K562 (cell line): ENCODE data around the gene RASSF3. TPM values are rescaled to one million over a fixed set of nuclear protein-coding genes. Genes with fewer than 3 reads are reported as not detected.

ENCODE experiments used
- BCOR ChIP-seq: fragments of 450-650 bp; IDR thresholded peaks from 2 replicates; pipeline ENCODE4 v1.6.1; 2016
- CAMTA2 ChIP-seq: fragments of 250-450 bp; sonication (Bioruptor Pico); conservative IDR thresholded peaks from 2 replicates; pipeline ENCODE4 v1.5.1; 2022
- ERF ChIP-seq: fragments of 450-650 bp; formaldehyde crosslinking; IDR thresholded peaks from 2 replicates; pipeline ENCODE4 v1.4.0; 2020; ENCODE audit warnings: mild to moderate bottlenecking, mixed read lengths
- GABPB2 ChIP-seq: fragments of 250-450 bp; sonication (Bioruptor Pico); conservative IDR thresholded peaks from 2 replicates; pipeline ENCODE4 v1.5.1; 2021; ENCODE audit warnings: mild to moderate bottlenecking
- GMEB1 ChIP-seq: fragments of 250-450 bp; sonication (Bioruptor Pico); IDR thresholded peaks from 2 replicates; pipeline ENCODE4 v1.4.0; 2020; ENCODE audit warnings: mild to moderate bottlenecking
- GTF2E2 ChIP-seq: fragments of 200-800 bp; sonication (Bioruptor generic); IDR thresholded peaks from 2 replicates; pipeline ENCODE4 v1.6.1; 2016; ENCODE audit warnings: missing genetic modification characterization, missing compliant biosample characterization
- HLTF ChIP-seq: fragments of 450-650 bp; IDR thresholded peaks from 2 replicates; pipeline ENCODE4 v1.6.1; 2016
- MAFF ChIP-seq: IDR thresholded peaks from 2 replicates; pipeline ENCODE4 v1.6.1; 2012; ENCODE audit warnings: low read length, improper control_type of control experiment
- NCOR1 ChIP-seq: fragments of 450-650 bp; IDR thresholded peaks from 2 replicates; pipeline ENCODE4 v1.6.1; 2016; ENCODE audit warnings: mild to moderate bottlenecking, moderate library complexity
- PHF21A ChIP-seq: fragments of 450-650 bp; IDR thresholded peaks from 2 replicates; pipeline ENCODE4 v1.6.1; 2017; ENCODE audit warnings: low read depth, borderline replicate concordance
- POLR2G ChIP-seq: fragments of 200-400 bp; formaldehyde crosslinking; IDR thresholded peaks from 2 replicates; pipeline ENCODE4 v1.6.1; 2017; ENCODE audit warnings: low read depth, mild to moderate bottlenecking, antibody characterized with exemption, low read length, moderate library complexity
- PPARD ChIP-seq: fragments of 250-450 bp; sonication (Bioruptor Pico); IDR thresholded peaks from 2 replicates; pipeline ENCODE4 v1.8.0; 2022; ENCODE audit warnings: inconsistent platforms, mild to moderate bottlenecking, moderate library complexity
- SMARCA4 ChIP-seq: fragments of 450-650 bp; IDR thresholded peaks from 2 replicates; pipeline ENCODE4 v1.6.1; 2016
- SMARCE1 ChIP-seq: fragments of 450-650 bp; IDR thresholded peaks from 2 replicates; pipeline ENCODE4 v1.7.1; 2016; ENCODE audit warnings: mild to moderate bottlenecking
- SPI1 ChIP-seq: IDR thresholded peaks from 2 replicates; pipeline ENCODE4 v1.6.1; 2011; ENCODE audit warnings: low read depth, low read length, control low read depth, borderline replicate concordance
- TAF9B ChIP-seq: fragments of 450-650 bp; IDR thresholded peaks from 2 replicates; pipeline ENCODE4 v1.6.1; 2018; ENCODE audit warnings: mild to moderate bottlenecking; ENCODE audit not compliant: partially characterized antibody
- TBL1XR1 ChIP-seq, 2 experiments: IDR thresholded peaks; 2 replicates each; pipeline ENCODE4 v1.6.1; 2012; ENCODE audit warnings: improper control_type of control experiment in 2 of 2, low read length in 2 of 2, mild to moderate bottlenecking in 1 of 2
- TEAD1 ChIP-seq, 2 experiments: fragments of 450-650 bp in 1 of 2; sonication (generic) in 1 of 2; formaldehyde crosslinking; IDR thresholded peaks; 2 replicates each; pipeline versions ENCODE4 v1.4.0 to v1.8.0; 2020 to 2022; ENCODE audit warnings: mild to moderate bottlenecking in 2 of 2, missing genetic modification reagents in 1 of 2
- THRAP3 ChIP-seq: fragments of 450-650 bp; IDR thresholded peaks from 2 replicates; pipeline ENCODE4 v1.6.1; 2016; ENCODE audit warnings: mild to moderate bottlenecking, inconsistent platforms, borderline replicate concordance
- TRIM24 ChIP-seq, 2 experiments: fragments of 450-650 bp; IDR thresholded peaks; 2 replicates each; pipeline ENCODE4 v1.6.1; 2016
- ZBTB17 ChIP-seq: fragments of 450-650 bp; formaldehyde crosslinking; IDR thresholded peaks from 2 replicates; pipeline ENCODE4 v1.4.0; 2020; ENCODE audit warnings: mild to moderate bottlenecking
- ZFX ChIP-seq: sonication (generic); formaldehyde crosslinking; IDR thresholded peaks from 2 replicates; pipeline ENCODE4 v1.8.0; 2022; ENCODE audit warnings: mild to moderate bottlenecking, missing genetic modification reagents, moderate library complexity
- ZNF146 ChIP-seq: IDR thresholded peaks from one replicate; pipeline ENCODE4 v1.6.1; 2018; ENCODE audit warnings: missing compliant biosample characterization; ENCODE audit not compliant: unreplicated experiment
- ZNF561 ChIP-seq: fragments of 450-650 bp; formaldehyde crosslinking; conservative IDR thresholded peaks from 2 replicates; pipeline ENCODE4 v1.4.0; 2020; ENCODE audit warnings: mild to moderate bottlenecking, moderate library complexity
- ZSCAN32 ChIP-seq: fragments of 450-650 bp; formaldehyde crosslinking; IDR thresholded peaks from 2 replicates; pipeline ENCODE4 v1.4.0; 2020; ENCODE audit warnings: mild to moderate bottlenecking, moderate library complexity
- polyA plus RNA-seq, 8 experiments: library from polyadenylated mRNA; depleted of rRNA in 4 of 8; stranded (reverse) in 5 of 8; unstranded in 3 of 8; fragments of >200 nt; fragmentation: Nextera tagmentation in 2 of 8; fragmentation: Illumina TruSeq in 1 of 8; extraction: Ambion mirVana in 2 of 8; extraction: Trizol in 1 of 8; gene quantifications; 2 replicates each; pipeline versions ENCODE4 v1.2.1 to v1.2.3, GENCODE V29; 2011 to 2014; ENCODE audit warnings: inconsistent platforms in 1 of 8, missing spikeins in 1 of 8
- total RNA-seq, 7 experiments: library from RNA; depleted of rRNA in 6 of 7; stranded (reverse); fragments of >200 nt in 6 of 7; fragmentation: Illumina TruSeq in 2 of 7; extraction: Trizol in 2 of 7; gene quantifications; 2 replicates each; pipeline versions ENCODE4 v1.2.1 to v1.2.3, GENCODE V29; 2011 to 2021; ENCODE audit warnings: low replicate concordance in 1 of 7
- TF ChIP-seq, protein P1 (sequence below): fragments of 250-450 bp; sonication (Bioruptor Pico); IDR thresholded peaks from 2 replicates; pipeline ENCODE4 v1.4.0; 2020; ENCODE audit warnings: borderline replicate concordance
- TF ChIP-seq, protein P2 (sequence below): fragments of 450-650 bp; formaldehyde crosslinking; IDR thresholded peaks from 2 replicates; pipeline ENCODE4 v1.4.0; 2020; ENCODE audit warnings: mild to moderate bottlenecking, moderate library complexity

The RASSF3 gene
- total and polyA plus RNA-seq, 9 of the 15 experiments (the other 6 are each of a cell fraction or from before 2014, with no cell fraction given), result 3.7 to 39.2 (median 20.2) TPM

DNA sequence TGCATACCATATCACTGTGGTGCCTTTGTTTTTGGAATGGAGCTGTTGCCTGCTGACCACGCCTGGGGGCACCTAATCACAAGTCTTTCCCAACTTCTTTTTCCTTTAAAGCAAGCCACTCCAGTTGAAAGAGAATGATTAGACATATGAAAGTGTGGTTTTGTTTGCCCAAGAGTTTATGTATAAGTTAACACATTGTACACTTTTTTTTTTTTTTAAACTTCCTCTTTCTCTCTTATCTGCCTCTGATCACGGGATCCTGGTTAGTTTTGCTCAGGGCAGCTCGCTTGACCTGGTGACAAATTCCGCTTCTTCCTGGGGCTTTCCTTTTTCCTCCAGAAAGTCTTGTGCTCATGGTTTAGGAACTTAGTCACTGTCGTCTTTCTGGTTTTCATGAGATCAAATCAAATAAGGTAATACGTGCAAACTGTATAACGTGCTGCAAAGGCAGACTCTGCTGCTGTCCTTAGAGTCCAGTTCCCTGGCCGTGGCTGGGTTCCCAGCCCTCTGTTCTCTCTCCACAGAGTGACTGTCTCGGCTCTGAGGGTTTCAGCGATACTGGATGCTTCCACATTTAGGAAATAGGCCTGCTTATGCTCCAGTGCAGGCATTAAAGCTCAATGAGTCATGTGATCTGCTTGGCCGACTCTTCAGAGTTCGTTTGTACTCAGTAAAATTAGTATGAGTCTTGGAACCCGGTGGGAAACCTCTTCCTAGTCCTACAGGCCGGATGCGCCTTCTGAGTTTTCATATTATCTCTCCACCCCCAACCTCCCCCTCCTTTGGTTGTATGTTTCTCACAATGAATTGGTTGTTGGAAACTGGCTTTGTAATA is 15.2 kb downstream of the RASSF3 start (continued):
- TF ChIP-seq, protein P1, sequence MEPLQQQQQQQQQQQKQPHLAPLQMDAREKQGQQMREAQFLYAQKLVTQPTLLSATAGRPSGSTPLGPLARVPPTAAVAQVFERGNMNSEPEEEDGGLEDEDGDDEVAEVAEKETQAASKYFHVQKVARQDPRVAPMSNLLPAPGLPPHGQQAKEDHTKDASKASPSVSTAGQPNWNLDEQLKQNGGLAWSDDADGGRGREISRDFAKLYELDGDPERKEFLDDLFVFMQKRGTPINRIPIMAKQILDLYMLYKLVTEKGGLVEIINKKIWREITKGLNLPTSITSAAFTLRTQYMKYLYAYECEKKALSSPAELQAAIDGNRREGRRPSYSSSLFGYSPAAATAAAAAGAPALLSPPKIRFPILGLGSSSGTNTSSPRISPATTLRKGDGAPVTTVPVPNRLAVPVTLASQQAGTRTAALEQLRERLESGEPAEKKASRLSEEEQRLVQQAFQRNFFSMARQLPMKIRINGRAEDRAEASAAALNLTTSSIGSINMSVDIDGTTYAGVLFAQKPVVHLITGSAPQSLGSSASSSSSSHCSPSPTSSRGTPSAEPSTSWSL, result no peak
- peak; percentile 81 for TF ChIP-seq ZFX
- no peak for TF ChIP-seq HLTF
- peak in 1 of 2 experiments; percentile 43; a peak in 2 of 4 replicates for TF ChIP-seq TRIM24 (IDR thresholded peaks at IDR 0.05)
- peak; percentile 57; the same call in 1 of the 2 replicates for TF ChIP-seq GTF2E2 (tag)
- peak; percentile 72; the same call in 1 of the 2 replicates for TF ChIP-seq ZBTB17 (CRISPR knock-in tag)
- TF ChIP-seq THRAP3, result no peak
- peak; percentile 90 for TF ChIP-seq SMARCE1
- no peak for TF ChIP-seq ZNF146 (CRISPR knock-in tag)
- no peak; the same call in 1 of the 2 replicates for TF ChIP-seq ZSCAN32 (CRISPR knock-in tag)
- no peak for TF ChIP-seq MAFF
- TF ChIP-seq NCOR1, result no peak
- no peak for TF ChIP-seq GABPB2 (CRISPR knock-in tag)
- no peak for TF ChIP-seq SPI1
- TF ChIP-seq TEAD1 (CRISPR knock-in tag; IDR thresholded peaks at IDR 0.05), result peak; percentile 9 to 65; a peak in 2 of 4 replicates
- no peak for TF ChIP-seq ZNF561 (CRISPR knock-in tag)
- TF ChIP-seq PHF21A, result no peak
- TF ChIP-seq ERF (CRISPR knock-in tag), result peak; percentile 30; the same call in 1 of the 2 replicates
- TF ChIP-seq POLR2G, result no peak
- no peak for TF ChIP-seq PPARD (CRISPR knock-in tag)
- TF ChIP-seq TBL1XR1 (IDR thresholded peaks at IDR 0.05; ENCODE audit: low read length in 2 of 2), result peak in 1 of 2 experiments; percentile 53; a peak in 2 of 4 replicates
- TF ChIP-seq SMARCA4, result peak; percentile 88
- TF ChIP-seq TAF9B, result peak; percentile 41
- TF ChIP-seq GMEB1, result no peak; the same call in 1 of the 2 replicates
- TF ChIP-seq CAMTA2 (CRISPR knock-in tag), result no peak
- TF ChIP-seq, protein P2, sequence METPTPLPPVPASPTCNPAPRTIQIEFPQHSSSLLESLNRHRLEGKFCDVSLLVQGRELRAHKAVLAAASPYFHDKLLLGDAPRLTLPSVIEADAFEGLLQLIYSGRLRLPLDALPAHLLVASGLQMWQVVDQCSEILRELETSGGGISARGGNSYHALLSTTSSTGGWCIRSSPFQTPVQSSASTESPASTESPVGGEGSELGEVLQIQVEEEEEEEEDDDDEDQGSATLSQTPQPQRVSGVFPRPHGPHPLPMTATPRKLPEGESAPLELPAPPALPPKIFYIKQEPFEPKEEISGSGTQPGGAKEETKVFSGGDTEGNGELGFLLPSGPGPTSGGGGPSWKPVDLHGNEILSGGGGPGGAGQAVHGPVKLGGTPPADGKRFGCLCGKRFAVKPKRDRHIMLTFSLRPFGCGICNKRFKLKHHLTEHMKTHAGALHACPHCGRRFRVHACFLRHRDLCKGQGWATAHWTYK (CRISPR knock-in tag), result 0 out of 2 replicates have a peak, but pooled peaks have one; percentile 18
- TF ChIP-seq BCOR, result peak; percentile 31; the same call in 1 of the 2 replicates
